Stimulated activated CD8-positive, alpha-beta memory T cell treated with anti-CD3 and anti-CD28 coated beads, Interleukin-15, amount 100 ng/mL, for 48 hours (primary cell): ENCODE data around the gene SPI1.
A peak's percentile ranks its signal among the peaks of the same experiment; 100 is the strongest.

Experiments used
- DNase-seq, 2 donors: peaks; one replicate each; pipeline ENCODE4 v3.0.0-alpha.2; 2020; ENCODE audit warnings: low read depth in 2 of 2

SPI1 gene

GRCh38 chr11:47406896-47407745 is 28.8 kb upstream of the SPI1 start:
- no peak for DNase-seq

GRCh38 chr11:47403571-47403970 is 25.2 kb upstream of the SPI1 start:
- DNase-seq, result no peak

- DNase-seq, result no peak
Observed at GRCh38 chr11:47403135-47403534, 24.8 kb upstream of the SPI1 start.

- no peak for DNase-seq
Observed at GRCh38 chr11:47400768-47401279, 22.5 kb upstream of the SPI1 start.

- no peak for DNase-seq
Observed at GRCh38 chr11:47399860-47400767, 21.8 kb upstream of the SPI1 start.

- DNase-seq, result no peak
Observed at GRCh38 chr11:47398551-47398950, 20.2 kb upstream of the SPI1 start.

- no peak for DNase-seq
Observed at GRCh38 chr11:47398011-47398410, 19.7 kb upstream of the SPI1 start.

GRCh38 chr11:47396049-47396320 is 17.6 kb upstream of the SPI1 start:
- no peak for DNase-seq

- no peak for DNase-seq
Observed at GRCh38 chr11:47395223-47396048, 17.1 kb upstream of the SPI1 start.

- DNase-seq, result peak in 1 of 2 donors; percentile 46
Observed at GRCh38 chr11:47394322-47395222, 16.2 kb upstream of the SPI1 start.

GRCh38 chr11:47394050-47394321 is 15.6 kb upstream of the SPI1 start:
- no peak for DNase-seq

- no peak for DNase-seq
Observed at GRCh38 chr11:47393163-47394049, 15.1 kb upstream of the SPI1 start.

- DNase-seq, result no peak
Observed at GRCh38 chr11:47392546-47393162, 14.3 kb upstream of the SPI1 start.

GRCh38 chr11:47391711-47392432 is 13.5 kb upstream of the SPI1 start:
- DNase-seq, result no peak

GRCh38 chr11:47391077-47391583 is 12.8 kb upstream of the SPI1 start:
- no peak for DNase-seq

GRCh38 chr11:47390422-47390760 is 12.0 kb upstream of the SPI1 start:
- no peak for DNase-seq

GRCh38 chr11:47389577-47390421 is 11.5 kb upstream of the SPI1 start:
- DNase-seq, result no peak
